CD4-positive, alpha-beta T cell (primary cell): ENCODE data around the gene MLLT3. TPM values are rescaled to one million over a fixed set of nuclear protein-coding genes. Genes with fewer than 3 reads are reported as not detected.

ENCODE experiments used
- ATAC-seq: fragments of 200-7000 bp; cut with Tn5 transposase; one replicate; pipeline ENCODE4 v1.10.0; 2022; ENCODE audit warnings: mild to moderate bottlenecking; ENCODE audit not compliant: poor library complexity
- CTCF ChIA-PET: fragments of 350-600 bp; sonication (Branson Sonifier 250); formaldehyde crosslinking; loops from one replicate; lab custom pipeline; 2021; ENCODE audit warnings: antibody characterized with exemption, inconsistent platforms; lab: Charles Lee
- POLR2A ChIA-PET: fragments of 350-600 bp; sonication (Branson Sonifier 250); formaldehyde crosslinking; loops from one replicate; lab custom pipeline; 2021; ENCODE audit warnings: antibody characterized with exemption, inconsistent platforms; lab: Charles Lee
- DNase-seq, 14 experiments: peaks; one replicate each; pipeline ENCODE4 v3.0.0-alpha.2; 2013 to 2020; ENCODE audit warnings: mixed read lengths in 2 of 14
- H3K27ac ChIP-seq, 2 donors: one replicate each; pipeline versions ENCODE4 v1.5.1 to v1.7.0; 2013; ENCODE audit warnings: low read length in 2 of 2, low read depth in 1 of 2, mild to moderate bottlenecking in 1 of 2
- H3K27me3 ChIP-seq, 2 experiments: 1 replicate in 1 of 2; 2 replicates in 1 of 2; pipeline versions ENCODE4 v1.6.1 to v1.7.0; 2013; ENCODE audit warnings: low read length in 2 of 2, control low read depth in 1 of 2, mild to moderate bottlenecking in 1 of 2, moderate library complexity in 1 of 2; ENCODE audit not compliant: insufficient read depth in 2 of 2, control insufficient read depth in 1 of 2
- H3K36me3 ChIP-seq: one replicate; pipeline ENCODE4 v1.6.1; 2013; ENCODE audit warnings: low read length, control low read depth; ENCODE audit not compliant: insufficient read depth
- H3K4me1 ChIP-seq: one replicate; pipeline ENCODE4 v1.6.1; 2013; ENCODE audit warnings: low read length, control low read depth; ENCODE audit not compliant: insufficient read depth
- H3K4me3 ChIP-seq: one replicate; pipeline ENCODE4 v1.5.1; 2013; ENCODE audit warnings: mild to moderate bottlenecking, low read length, moderate library complexity
- H3K9me3 ChIP-seq, 2 experiments: 1 replicate in 1 of 2; 2 replicates in 1 of 2; pipeline versions ENCODE4 v1.6.1 to v1.7.0; 2013; ENCODE audit warnings: low read length in 2 of 2, mild to moderate bottlenecking in 2 of 2, control low read depth in 1 of 2, moderate library complexity in 1 of 2; ENCODE audit not compliant: control insufficient read depth in 1 of 2, insufficient read depth in 1 of 2
- H3K27ac Mint-ChIP-seq: one replicate; pipeline ENCODE4 v1.8.0; 2020; ENCODE audit warnings: mixed read lengths
- H3K27me3 Mint-ChIP-seq: one replicate; pipeline ENCODE4 v1.8.0; 2021; ENCODE audit warnings: mixed read lengths
- H3K36me3 Mint-ChIP-seq: one replicate; pipeline ENCODE4 v1.8.0; 2021; ENCODE audit warnings: low read depth, mixed read lengths
- H3K4me1 Mint-ChIP-seq: one replicate; pipeline ENCODE4 v1.8.0; 2021; ENCODE audit warnings: low read depth, mixed read lengths
- H3K4me3 Mint-ChIP-seq: one replicate; pipeline ENCODE4 v1.8.0; 2020; ENCODE audit warnings: mild to moderate bottlenecking, mixed read lengths
- H3K9me3 Mint-ChIP-seq: one replicate; pipeline ENCODE4 v1.8.0; 2020; ENCODE audit warnings: mixed read lengths
- CTCF ChIP-seq: fragments of 200-600 bp; IDR thresholded peaks from one replicate; pipeline ENCODE4 v1.8.0; 2022; ENCODE audit warnings: antibody characterized with exemption, mild to moderate bottlenecking
- intact Hi-C, 2 experiments: fragments of 100-400 bp; cut with DNase I in 1 of 2; cut with micrococcal nuclease in 1 of 2; formaldehyde crosslinking; loops; one replicate each; pipeline versions ENCODE4 v1.15.1 to v1.9.0; 2023 to 2025; cut with DNase I, micrococcal nuclease
- total RNA-seq, 174 experiments: library from RNA in 2 of 174; stranded (reverse) in 2 of 174; gene quantifications; one replicate each; pipeline ENCODE4 v1.2.3 and lab custom pipeline; 2021 to 2026

MLLT3 gene
- total RNA-seq, 2 experiments from 2014 or later, result 59.2 to 60.6 TPM

DNA sequence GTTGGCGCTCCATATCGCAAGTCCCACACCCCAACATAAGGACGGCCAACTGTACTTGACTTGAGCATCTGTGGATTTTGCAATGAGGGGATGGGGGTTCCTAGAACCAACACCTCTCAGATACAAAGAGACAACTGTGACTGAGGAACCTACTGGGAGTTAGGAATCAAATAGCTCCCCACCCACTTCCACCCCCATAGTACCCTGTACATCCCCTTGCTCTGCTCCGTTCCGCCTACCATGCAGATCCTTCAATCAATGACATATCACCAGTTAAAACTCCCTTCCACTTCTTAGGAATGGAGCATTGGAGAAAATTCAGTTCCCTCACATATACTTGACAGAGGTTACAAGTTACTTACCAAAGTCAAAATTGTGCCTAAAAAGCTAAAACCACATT is 140.9 kb downstream of the MLLT3 start:
- CTCF ChIA-PET, result no interaction called here
- no peaks in the 10 kb centered on the region for H3K36me3 ChIP-seq
- Mint-ChIP-seq H3K4me1 (peaks cover 70% of the 10 kb centered on the region), H3K9me3 (no peaks in the 10 kb centered on the region), H3K4me3 (no peak overlapping the region), H3K36me3 (no peaks in the 10 kb centered on the region), H3K27me3 (no peaks in the 10 kb centered on the region), H3K27ac (no peak overlapping the region)
- H3K4me1 ChIP-seq, result no peaks in the 10 kb centered on the region
- no peaks in the 10 kb centered on the region for H3K27me3 ChIP-seq
- no peak for ATAC-seq
- POLR2A ChIA-PET, result no interaction called here
- no peak for TF ChIP-seq CTCF
- no peak overlapping the region for H3K27ac ChIP-seq
- H3K9me3 ChIP-seq, result no peaks in the 10 kb centered on the region
- no peak overlapping the region for H3K4me3 ChIP-seq
- intact Hi-C loops, result no loop called here
- DNase-seq, result no peak

GRCh38 chr9:20480249-20480648 is 142.1 kb downstream of the MLLT3 start:
- no peak for TF ChIP-seq CTCF
- Histone ChIP-seq H3K27me3 (no peaks in the 10 kb centered on the region), H3K9me3 (no peaks in the 10 kb centered on the region), H3K36me3 (no peaks in the 10 kb centered on the region), H3K27ac (no peak overlapping the region), H3K4me1 (no peaks in the 10 kb centered on the region), H3K4me3 (no peak overlapping the region)
- H3K27ac Mint-ChIP-seq, result no peak overlapping the region
- POLR2A ChIA-PET, result no interaction called here
- H3K4me3 Mint-ChIP-seq, result no peak overlapping the region
- H3K4me1 Mint-ChIP-seq, result peaks cover 73% of the 10 kb centered on the region
- intact Hi-C loops, result no loop called here
- H3K9me3 Mint-ChIP-seq, result no peaks in the 10 kb centered on the region
- DNase-seq (no peak), ATAC-seq (no peak)
- CTCF ChIA-PET, result no interaction called here
- no peaks in the 10 kb centered on the region for H3K36me3 Mint-ChIP-seq
- no peaks in the 10 kb centered on the region for H3K27me3 Mint-ChIP-seq

- Mint-ChIP-seq H3K27ac (no peak overlapping the region), H3K4me1 (peaks cover 79% of the 10 kb centered on the region), H3K27me3 (no peaks in the 10 kb centered on the region), H3K4me3 (no peak overlapping the region), H3K36me3 (no peaks in the 10 kb centered on the region), H3K9me3 (no peaks in the 10 kb centered on the region)
- Histone ChIP-seq H3K27ac (no peak overlapping the region), H3K4me3 (no peak overlapping the region), H3K36me3 (no peaks in the 10 kb centered on the region), H3K27me3 (no peaks in the 10 kb centered on the region), H3K4me1 (no peaks in the 10 kb centered on the region), H3K9me3 (no peaks in the 10 kb centered on the region)
- CTCF ChIA-PET, result no interaction called here
- ATAC-seq (no peak), DNase-seq (no peak)
- POLR2A ChIA-PET, result no interaction called here
- no peak for TF ChIP-seq CTCF
- intact Hi-C loops, result no loop called here
Measured at GRCh38 chr9:20479419-20480155, 142.7 kb downstream of the MLLT3 start.
